Vagina (tissue), 2 donors: ENCODE data around the gene GRIN3A. TPM values are rescaled to one million over a fixed set of nuclear protein-coding genes. Genes with fewer than 3 reads are reported as not detected.

Experiments used
- DNase-seq, 2 donors: peaks; one replicate each; pipeline ENCODE4 v3.0.0-alpha.2; 2017; ENCODE audit errors: extremely low spot score in 2 of 2
- H3K27ac ChIP-seq: fragments of 200-600 bp; sonication (generic); one replicate; pipeline ENCODE4 v1.5.1; 2019
- H3K27me3 ChIP-seq: fragments of 200-600 bp; sonication (generic); one replicate; pipeline ENCODE4 v1.5.1; 2019
- H3K36me3 ChIP-seq, 2 donors: fragments of 200-600 bp; sonication (generic); one replicate each; pipeline ENCODE4 v1.5.1; 2017 to 2019
- H3K4me1 ChIP-seq: fragments of 200-600 bp; sonication (generic); one replicate; pipeline ENCODE4 v1.5.1; 2019
- H3K4me3 ChIP-seq, 2 donors: fragments of 200-600 bp; sonication (generic); 1 replicate in 1 of 2; 2 replicates in 1 of 2; pipeline ENCODE4 v1.5.1; 2016 to 2019
- H3K9me3 ChIP-seq: fragments of 200-600 bp; sonication (generic); one replicate; pipeline ENCODE4 v1.5.1; 2019
- POLR2A ChIP-seq, 2 donors: fragments of 450-650 bp; IDR thresholded peaks; one replicate each; pipeline ENCODE4 v1.6.1; 2017; ENCODE audit warnings: antibody characterized with exemption in 2 of 2, mild to moderate bottlenecking in 2 of 2, moderate library complexity in 2 of 2
- POLR2AphosphoS5 ChIP-seq, 2 donors: sonication (generic); formaldehyde crosslinking; IDR thresholded peaks; one replicate each; pipeline ENCODE4 v1.9.0; 2017; ENCODE audit warnings: antibody characterized with exemption in 2 of 2, mild to moderate bottlenecking in 2 of 2, low read depth in 1 of 2; ENCODE audit not compliant: insufficient read depth in 1 of 2
- intact Hi-C: fragments of 100-400 bp; cut with DNase I; formaldehyde crosslinking; loops from one replicate; pipeline ENCODE4 v1.15.1; 2023
- total RNA-seq: library from RNA; depleted of rRNA; stranded (reverse); fragments of >200 nt; gene quantifications from one replicate; pipeline ENCODE4 v1.2.3, GENCODE V29; 2016
- TF ChIP-seq, protein P1 (sequence below), 3 experiments: fragments of 450-650 bp in 2 of 3; fragments of 200-600 bp in 1 of 3; sonication (generic) in 1 of 3; IDR thresholded peaks; one replicate each; pipeline ENCODE4 v1.5.1; 2017 to 2019; ENCODE audit warnings: antibody characterized with exemption in 3 of 3, mild to moderate bottlenecking in 2 of 3, moderate library complexity in 2 of 3

Gene GRIN3A
- total RNA-seq, 1 donor from 2014 or later: 1.5 TPM

DNA sequence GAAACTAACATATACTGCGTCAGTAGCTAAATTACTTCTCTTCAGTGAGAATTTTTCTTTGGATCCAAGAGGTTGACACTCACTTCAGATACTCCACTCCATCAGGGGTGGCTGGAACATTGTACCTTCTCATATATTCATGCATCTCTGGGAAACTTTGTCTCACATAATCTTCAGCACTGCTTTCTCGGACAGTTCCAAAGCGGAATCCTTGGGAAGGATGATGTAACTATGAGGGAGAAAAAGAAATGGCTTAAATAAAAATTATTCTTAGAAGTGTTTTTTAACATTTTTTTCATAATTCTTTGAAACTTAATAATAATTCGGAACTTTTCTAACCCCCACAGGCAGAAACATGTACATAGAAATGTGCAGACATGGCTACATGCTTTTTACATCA, 110.3 kb downstream of the GRIN3A start:
- Histone ChIP-seq H3K36me3 (no peaks in the 10 kb centered on the region), H3K4me1 (no peaks in the 10 kb centered on the region), H3K9me3 (no peaks in the 10 kb centered on the region), H3K27ac (no peak overlapping the region), H3K4me3 (no peak overlapping the region), H3K27me3 (no peaks in the 10 kb centered on the region)
- TF ChIP-seq, protein P1, sequence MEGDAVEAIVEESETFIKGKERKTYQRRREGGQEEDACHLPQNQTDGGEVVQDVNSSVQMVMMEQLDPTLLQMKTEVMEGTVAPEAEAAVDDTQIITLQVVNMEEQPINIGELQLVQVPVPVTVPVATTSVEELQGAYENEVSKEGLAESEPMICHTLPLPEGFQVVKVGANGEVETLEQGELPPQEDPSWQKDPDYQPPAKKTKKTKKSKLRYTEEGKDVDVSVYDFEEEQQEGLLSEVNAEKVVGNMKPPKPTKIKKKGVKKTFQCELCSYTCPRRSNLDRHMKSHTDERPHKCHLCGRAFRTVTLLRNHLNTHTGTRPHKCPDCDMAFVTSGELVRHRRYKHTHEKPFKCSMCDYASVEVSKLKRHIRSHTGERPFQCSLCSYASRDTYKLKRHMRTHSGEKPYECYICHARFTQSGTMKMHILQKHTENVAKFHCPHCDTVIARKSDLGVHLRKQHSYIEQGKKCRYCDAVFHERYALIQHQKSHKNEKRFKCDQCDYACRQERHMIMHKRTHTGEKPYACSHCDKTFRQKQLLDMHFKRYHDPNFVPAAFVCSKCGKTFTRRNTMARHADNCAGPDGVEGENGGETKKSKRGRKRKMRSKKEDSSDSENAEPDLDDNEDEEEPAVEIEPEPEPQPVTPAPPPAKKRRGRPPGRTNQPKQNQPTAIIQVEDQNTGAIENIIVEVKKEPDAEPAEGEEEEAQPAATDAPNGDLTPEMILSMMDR (IDR thresholded peaks at IDR 0.05): no peak
- TF ChIP-seq POLR2A (IDR thresholded peaks at IDR 0.05): no peak
- TF ChIP-seq POLR2AphosphoS5 (IDR thresholded peaks at IDR 0.05; ENCODE audit: insufficient read depth in 1 of 2, low read depth in 1 of 2): no peak
- no peak for DNase-seq
- intact Hi-C loops: no loop called here

DNA sequence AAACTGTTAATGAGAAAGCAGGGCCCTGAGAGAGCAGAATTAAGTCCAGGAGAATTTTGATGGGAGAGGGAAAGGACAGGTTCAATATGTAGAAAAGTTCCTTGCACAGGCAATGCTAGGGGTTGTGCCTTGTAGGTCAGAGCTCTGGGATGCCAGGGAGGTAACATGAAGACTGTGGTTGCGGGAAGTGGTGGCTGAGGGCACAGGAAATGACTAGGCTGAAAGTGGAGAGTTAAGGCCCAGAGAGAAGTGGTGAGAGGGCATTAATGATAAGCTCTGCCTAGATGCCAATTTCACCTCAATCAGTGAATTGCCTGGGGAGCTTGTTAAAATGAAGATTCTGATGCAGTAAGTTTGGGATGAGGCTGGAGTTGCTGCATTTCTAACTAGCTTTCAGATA, 112.2 kb downstream of the GRIN3A start:
- Histone ChIP-seq H3K27ac (no peak overlapping the region), H3K36me3 (no peaks in the 10 kb centered on the region), H3K27me3 (no peaks in the 10 kb centered on the region), H3K4me1 (no peaks in the 10 kb centered on the region), H3K9me3 (no peaks in the 10 kb centered on the region), H3K4me3 (no peak overlapping the region)
- intact Hi-C loops: no loop called here
- TF ChIP-seq POLR2A (IDR thresholded peaks at IDR 0.05): no peak
- TF ChIP-seq, protein P1 (IDR thresholded peaks at IDR 0.05): no peak
- TF ChIP-seq POLR2AphosphoS5 (IDR thresholded peaks at IDR 0.05; ENCODE audit: insufficient read depth in 1 of 2, low read depth in 1 of 2): no peak
- no peak for DNase-seq

DNA sequence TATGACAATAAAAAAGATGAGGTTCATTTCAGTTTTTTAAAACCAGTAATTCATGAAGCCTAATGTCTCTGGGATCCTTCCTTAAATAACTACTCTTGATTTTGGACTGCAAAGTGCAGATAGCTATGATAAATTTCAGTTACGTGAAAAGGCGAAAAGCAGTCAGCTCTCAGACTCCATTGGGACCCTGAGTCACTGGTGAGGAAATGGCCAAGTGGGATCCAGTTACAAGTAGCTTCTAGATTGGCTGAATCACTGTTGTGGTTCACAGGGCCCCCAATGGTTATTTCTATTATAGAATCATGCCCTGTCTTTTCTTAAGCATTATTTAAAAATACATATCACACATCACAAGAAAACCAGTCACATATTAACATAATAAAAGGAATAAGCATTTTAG, 112.6 kb downstream of the GRIN3A start:
- Histone ChIP-seq H3K4me1 (no peaks in the 10 kb centered on the region), H3K27ac (no peak overlapping the region), H3K4me3 (no peak overlapping the region), H3K36me3 (no peaks in the 10 kb centered on the region), H3K27me3 (no peaks in the 10 kb centered on the region), H3K9me3 (no peaks in the 10 kb centered on the region)
- DNase-seq: no peak
- intact Hi-C loops: no loop called here
- TF ChIP-seq, protein P1 (IDR thresholded peaks at IDR 0.05): no peak
- no peak for TF ChIP-seq POLR2A (IDR thresholded peaks at IDR 0.05)
- no peak for TF ChIP-seq POLR2AphosphoS5 (IDR thresholded peaks at IDR 0.05; ENCODE audit: insufficient read depth in 1 of 2, low read depth in 1 of 2)

DNA sequence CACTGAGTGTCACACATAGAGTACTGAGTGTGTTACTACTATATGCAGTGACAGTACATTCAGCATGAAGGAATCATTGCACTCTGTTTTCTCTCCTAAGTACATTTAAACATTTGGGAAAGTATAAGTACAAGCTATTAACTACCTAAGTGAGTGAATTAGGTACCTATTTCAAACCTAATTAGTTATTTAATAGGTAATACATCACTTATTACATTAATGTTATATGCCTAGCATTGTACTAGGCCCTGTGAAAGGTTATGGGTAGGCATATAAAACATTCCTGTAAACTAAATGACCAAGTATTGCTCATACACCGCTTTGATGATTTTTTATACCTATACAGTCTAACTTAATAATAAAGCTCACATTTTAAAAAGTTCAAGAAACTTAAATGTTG, 118.0 kb downstream of the GRIN3A start:
- no peaks in the 10 kb centered on the region for H3K36me3 ChIP-seq
- intact Hi-C loops: no loop called here
- H3K4me3 ChIP-seq: no peak overlapping the region
- DNase-seq: no peak
- H3K27ac ChIP-seq: no peak overlapping the region
- H3K9me3 ChIP-seq: no peaks in the 10 kb centered on the region
- TF ChIP-seq POLR2AphosphoS5 (IDR thresholded peaks at IDR 0.05; ENCODE audit: insufficient read depth in 1 of 2, low read depth in 1 of 2) (no peak), POLR2A (IDR thresholded peaks at IDR 0.05) (no peak)
- TF ChIP-seq, protein P1 (IDR thresholded peaks at IDR 0.05): no peak
- H3K27me3 ChIP-seq: no peaks in the 10 kb centered on the region
- no peaks in the 10 kb centered on the region for H3K4me1 ChIP-seq

DNA sequence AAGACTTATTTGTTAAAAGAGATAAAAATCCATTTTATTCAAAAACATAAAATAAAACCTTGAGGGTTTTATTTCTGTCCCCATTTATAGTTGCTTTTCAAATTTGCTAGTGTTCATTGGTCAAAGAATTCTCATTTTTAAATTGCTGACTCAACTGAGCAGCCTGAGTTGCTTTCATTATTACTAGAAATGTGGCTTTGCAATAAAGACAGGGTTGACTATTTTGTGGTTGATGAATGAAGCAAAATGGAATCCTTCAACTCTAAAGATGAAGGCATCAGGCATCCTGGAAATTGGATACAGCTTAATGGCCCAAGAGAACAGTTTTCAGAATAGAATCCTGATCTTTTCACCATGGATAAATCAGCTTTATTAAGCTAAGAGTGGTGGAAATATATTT, 119.7 kb downstream of the GRIN3A start:
- intact Hi-C loops: no loop called here
- Histone ChIP-seq H3K9me3 (no peaks in the 10 kb centered on the region), H3K27ac (no peak overlapping the region), H3K36me3 (no peaks in the 10 kb centered on the region), H3K4me3 (no peak overlapping the region), H3K27me3 (no peaks in the 10 kb centered on the region), H3K4me1 (no peaks in the 10 kb centered on the region)
- no peak for DNase-seq
- TF ChIP-seq, protein P1 (IDR thresholded peaks at IDR 0.05): no peak
- TF ChIP-seq POLR2AphosphoS5 (IDR thresholded peaks at IDR 0.05; ENCODE audit: insufficient read depth in 1 of 2, low read depth in 1 of 2): no peak
- no peak for TF ChIP-seq POLR2A (IDR thresholded peaks at IDR 0.05)
